ENCODE data around the gene SPECC1L.

Gene SPECC1L

GRCh38 chr22:24433001-24433827 is 162.6 kb downstream of the SPECC1L start:
- DNase-seq: no peak

- DNase-seq: no peak
Measured at GRCh38 chr22:24433828-24434470, 163.3 kb downstream of the SPECC1L start.

DNA sequence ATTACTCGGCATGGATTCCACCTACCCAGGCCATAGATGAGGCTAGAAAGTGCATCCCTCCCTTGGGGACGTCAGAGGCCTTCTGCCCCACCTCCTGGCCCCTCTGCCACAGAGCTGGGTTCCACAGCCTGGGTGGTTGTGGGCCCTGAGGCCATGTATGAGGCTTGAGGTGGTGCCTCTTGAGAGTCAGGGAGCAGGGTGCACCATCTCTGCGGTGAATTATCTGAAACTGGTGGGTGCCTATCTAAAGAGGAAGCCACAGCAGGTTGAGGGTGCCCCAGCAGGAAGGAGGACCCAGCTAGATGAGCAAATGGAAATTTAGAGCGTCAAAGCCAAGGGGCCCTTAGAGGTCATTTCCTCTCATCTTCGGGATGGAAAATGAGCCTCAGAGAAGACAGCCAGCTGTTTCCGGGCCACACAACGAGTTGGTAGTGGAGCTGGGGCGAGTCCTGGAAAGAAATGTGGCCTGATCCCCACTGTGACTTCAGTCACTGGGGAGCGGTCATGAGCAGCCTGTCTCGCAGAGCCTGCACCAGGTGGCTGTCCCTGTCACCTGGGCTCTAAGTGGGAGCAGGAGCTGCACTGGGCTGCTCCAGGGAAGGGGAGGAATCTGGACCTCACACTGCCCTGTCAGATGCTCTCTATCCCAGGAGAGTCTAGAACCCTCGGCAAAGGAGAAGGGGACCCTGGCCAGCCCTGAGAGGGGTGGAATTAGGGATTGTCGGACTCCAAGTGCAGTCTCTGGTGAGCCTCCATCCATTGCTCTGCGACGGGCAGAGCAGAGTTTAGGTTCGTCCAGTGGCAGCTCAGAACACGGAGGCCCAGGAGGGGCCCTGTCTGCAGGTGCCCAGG is 164.1 kb downstream of the SPECC1L start:
- DNase-seq: no peak

- no peak for DNase-seq
Measured at GRCh38 chr22:24435323-24435645, 164.7 kb downstream of the SPECC1L start.

DNA sequence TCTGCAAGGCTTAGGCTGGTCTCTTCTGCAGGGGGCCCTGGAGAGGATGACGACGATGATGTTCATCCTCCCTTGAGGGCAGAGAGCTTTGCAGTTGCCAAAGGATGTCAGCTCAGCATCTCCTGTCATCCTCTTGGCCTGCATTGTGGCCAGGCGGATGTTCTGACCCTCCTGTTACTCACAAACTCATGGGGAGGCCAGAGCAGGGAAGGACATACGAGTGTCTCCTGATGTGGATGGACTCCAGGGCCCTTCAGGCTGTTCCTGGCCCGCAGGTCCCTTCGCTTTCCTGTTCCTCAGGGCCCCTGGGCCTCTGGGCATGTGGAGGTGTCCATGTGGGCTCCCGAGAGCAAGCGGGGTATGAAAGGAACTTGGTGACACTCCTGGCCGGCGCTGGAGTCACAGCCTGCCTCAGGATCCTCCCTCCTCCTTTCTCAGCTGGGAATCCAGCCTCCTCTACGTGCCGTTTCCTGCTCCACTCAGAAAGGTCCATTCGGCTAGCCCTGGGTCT is 165.3 kb downstream of the SPECC1L start:
- DNase-seq: no peak

- DNase-seq: no peak
Measured at GRCh38 chr22:24436553-24436952, 165.9 kb downstream of the SPECC1L start.

GRCh38 chr22:24437091-24437490 is 166.5 kb downstream of the SPECC1L start:
- no peak for DNase-seq

- DNase-seq: no peak
Measured at GRCh38 chr22:24437741-24438328, 167.2 kb downstream of the SPECC1L start.

GRCh38 chr22:24440270-24440717 is 169.7 kb downstream of the SPECC1L start:
- DNase-seq: no peak

GRCh38 chr22:24440718-24441405 is 170.2 kb downstream of the SPECC1L start:
- no peak for DNase-seq

GRCh38 chr22:24441406-24442351 is 171.0 kb downstream of the SPECC1L start:
- no peak for DNase-seq

DNA sequence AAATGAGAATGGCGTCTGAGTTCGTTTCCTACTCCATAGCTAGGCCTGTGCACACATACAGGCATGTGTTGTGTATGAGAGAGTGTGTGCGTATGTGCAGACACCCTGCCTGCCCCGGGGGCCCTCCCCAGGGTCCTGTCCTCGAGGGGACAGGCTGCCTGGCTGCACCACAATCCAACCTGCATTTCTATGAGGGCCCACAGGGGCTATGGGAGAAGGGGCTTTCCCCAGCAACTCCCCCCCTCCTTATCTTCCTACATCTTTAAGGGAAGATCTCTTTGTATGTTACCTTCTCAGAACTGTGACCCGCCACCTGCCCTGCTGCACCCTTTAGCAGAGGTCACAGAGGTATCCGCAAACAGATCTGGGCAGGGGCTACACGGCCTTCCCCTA is 171.7 kb downstream of the SPECC1L start:
- no peak for DNase-seq

DNA sequence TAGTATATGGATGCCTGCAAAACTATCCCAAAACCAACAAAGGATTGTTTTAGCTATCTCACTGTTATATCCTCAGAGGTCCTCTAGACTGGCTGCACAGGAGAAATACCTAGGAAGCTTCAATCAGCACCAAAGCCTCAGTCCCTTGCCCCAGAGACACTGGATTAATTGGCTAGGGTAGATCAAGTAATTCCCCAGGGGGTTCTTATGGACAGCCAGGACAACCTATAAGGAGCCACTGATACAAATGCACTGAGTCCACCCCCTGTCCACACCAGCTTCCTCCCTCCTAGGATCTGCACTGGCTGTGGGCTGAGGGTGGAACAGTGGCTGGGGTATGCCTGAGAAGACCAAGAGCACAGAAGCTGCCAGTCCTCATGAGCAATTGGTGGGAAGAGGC is 173.0 kb downstream of the SPECC1L start:
- DNase-seq: no peak

DNA sequence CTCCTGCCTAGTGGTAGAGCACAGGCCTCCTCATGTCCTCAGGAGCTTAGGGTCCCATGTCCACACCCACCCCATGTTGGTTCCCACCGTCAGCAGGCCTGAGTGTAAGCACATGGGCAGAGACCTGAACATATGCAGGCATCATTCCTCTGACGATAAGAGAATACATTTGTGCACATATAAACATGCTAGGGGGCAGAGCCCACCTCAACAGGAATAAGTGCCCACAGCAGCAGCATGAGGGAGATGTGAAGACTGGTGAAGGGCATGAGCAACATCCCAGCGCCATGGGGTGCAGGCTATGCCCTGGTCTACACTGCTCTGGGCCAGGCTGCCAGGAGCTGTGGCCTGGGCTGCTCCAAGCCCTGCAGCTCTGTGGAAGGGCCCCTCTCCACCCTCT is 173.6 kb downstream of the SPECC1L start:
- DNase-seq: no peak

- DNase-seq: no peak
Measured at GRCh38 chr22:24444729-24445466, 174.3 kb downstream of the SPECC1L start.

DNA sequence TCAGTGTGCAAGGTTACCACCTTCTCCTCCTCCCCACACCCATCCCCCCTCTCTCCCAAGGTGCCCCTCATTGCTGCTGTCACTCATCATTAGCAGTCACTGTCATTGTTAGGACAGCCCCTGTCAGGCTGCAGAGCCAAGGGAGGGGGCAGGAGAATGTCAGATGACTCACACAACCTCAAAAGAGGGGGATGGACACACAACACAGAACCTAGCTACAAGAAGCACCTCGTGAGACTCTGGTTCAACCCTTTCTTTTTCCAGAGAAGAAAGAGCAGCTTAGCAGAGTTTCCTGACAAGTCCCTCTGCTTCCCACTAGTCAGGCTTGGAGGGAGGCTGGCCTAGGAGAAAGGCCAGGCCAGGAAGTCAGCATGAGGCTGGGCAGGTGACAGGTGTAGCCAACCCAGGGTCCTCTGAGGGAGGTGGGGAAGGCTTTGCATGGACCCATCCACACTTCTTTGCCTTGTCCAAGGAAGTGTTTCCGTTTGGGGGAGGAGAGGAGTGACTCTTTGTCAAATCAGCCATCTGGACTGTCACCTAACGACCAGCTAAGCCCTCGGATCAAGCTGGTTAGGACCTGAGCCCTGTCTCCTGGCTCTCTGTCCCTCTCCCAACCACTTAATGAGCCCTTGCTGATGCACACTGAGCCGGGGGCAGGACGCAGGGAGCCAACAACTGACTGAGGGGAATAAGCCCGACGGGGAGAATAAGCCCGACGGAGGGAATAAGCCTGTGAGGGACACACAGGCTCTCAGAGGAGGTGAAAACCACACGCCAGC is 175.0 kb downstream of the SPECC1L start:
- no peak for DNase-seq

GRCh38 chr22:24446260-24446611 is 175.6 kb downstream of the SPECC1L start:
- DNase-seq: no peak

- DNase-seq: no peak
Measured at GRCh38 chr22:24450610-24451009, 180.0 kb downstream of the SPECC1L start.

GRCh38 chr22:24451162-24451561 is 180.5 kb downstream of the SPECC1L start:
- no peak for DNase-seq

DNA sequence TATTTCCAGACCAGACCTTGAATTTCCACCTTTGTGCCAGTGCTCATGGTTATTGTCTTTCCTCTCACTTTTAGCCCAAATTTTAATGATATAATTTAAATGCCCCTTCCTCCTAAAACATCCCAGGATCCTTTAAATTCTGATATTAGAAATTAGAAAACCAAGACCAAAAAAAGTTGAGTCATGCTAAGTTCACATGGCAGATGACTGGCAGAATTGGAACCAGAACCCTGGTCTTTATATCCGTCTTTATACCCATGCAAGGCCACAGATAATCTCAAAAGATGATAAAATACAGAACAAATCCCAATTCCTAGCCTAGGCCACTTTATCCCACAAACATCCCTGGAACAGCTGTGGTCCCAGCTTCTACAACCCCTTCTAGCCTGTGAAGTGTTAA is 183.2 kb downstream of the SPECC1L start:
- DNase-seq: no peak

Measured in NCI-H187 (cell line).